ENCODE measurements around the gene ASZ1.

ASZ1 gene

GRCh38 chr7:117399820-117400422, 27.4 kb downstream of the ASZ1 start:
- peak; percentile 39 for TF ChIP-seq CTCF (IDR thresholded peaks at IDR 0.05; ENCODE audit: insufficient read depth, low read length, poor library complexity, severe bottlenecking)
- Histone ChIP-seq H3K27me3 (replicated peaks; ENCODE audit: control insufficient read depth, insufficient read depth, low read length) (no peaks in the 10 kb centered on the region), H3K4me3 (replicated peaks; ENCODE audit: low read depth, low read length) (no peak overlapping the region), H3K36me3 (ENCODE audit: control insufficient read depth, insufficient read depth, low read length) (no peaks in the 10 kb centered on the region)
- DNase-seq (ENCODE audit: extremely low read depth, insufficient read length), result no peak

- TF ChIP-seq CTCF (IDR thresholded peaks at IDR 0.05; ENCODE audit: insufficient read depth, low read length, poor library complexity, severe bottlenecking), result no peak
- H3K27me3 ChIP-seq (replicated peaks; ENCODE audit: control insufficient read depth, insufficient read depth, low read length), result no peaks in the 10 kb centered on the region
- H3K4me3 ChIP-seq (replicated peaks; ENCODE audit: low read depth, low read length), result no peak overlapping the region
- no peak for DNase-seq (ENCODE audit: extremely low read depth, insufficient read length)
- no peaks in the 10 kb centered on the region for H3K36me3 ChIP-seq (ENCODE audit: control insufficient read depth, insufficient read depth, low read length)
These were observed 31.6 kb downstream of the ASZ1 start for GRCh38 chr7:117395743-117396142.

- Histone ChIP-seq H3K4me3 (replicated peaks; ENCODE audit: low read depth, low read length) (no peak overlapping the region), H3K36me3 (ENCODE audit: control insufficient read depth, insufficient read depth, low read length) (no peaks in the 10 kb centered on the region), H3K27me3 (replicated peaks; ENCODE audit: control insufficient read depth, insufficient read depth, low read length) (no peaks in the 10 kb centered on the region)
- TF ChIP-seq CTCF (IDR thresholded peaks at IDR 0.05; ENCODE audit: insufficient read depth, low read length, poor library complexity, severe bottlenecking), result no peak
- DNase-seq (ENCODE audit: extremely low read depth, insufficient read length), result no peak
These were observed 33.5 kb downstream of the ASZ1 start for GRCh38 chr7:117393781-117394180.

GRCh38 chr7:117389871-117390270, 37.4 kb downstream of the ASZ1 start:
- Histone ChIP-seq H3K4me3 (replicated peaks; ENCODE audit: low read depth, low read length) (no peak overlapping the region), H3K36me3 (ENCODE audit: control insufficient read depth, insufficient read depth, low read length) (no peaks in the 10 kb centered on the region), H3K27me3 (replicated peaks; ENCODE audit: control insufficient read depth, insufficient read depth, low read length) (no peaks in the 10 kb centered on the region)
- no peak for DNase-seq (ENCODE audit: extremely low read depth, insufficient read length)
- TF ChIP-seq CTCF (IDR thresholded peaks at IDR 0.05; ENCODE audit: insufficient read depth, low read length, poor library complexity, severe bottlenecking), result no peak

- no peak for TF ChIP-seq CTCF (IDR thresholded peaks at IDR 0.05; ENCODE audit: insufficient read depth, low read length, poor library complexity, severe bottlenecking)
- DNase-seq (ENCODE audit: extremely low read depth, insufficient read length), result no peak
- H3K27me3 ChIP-seq (replicated peaks; ENCODE audit: control insufficient read depth, insufficient read depth, low read length), result no peaks in the 10 kb centered on the region
- H3K36me3 ChIP-seq (ENCODE audit: control insufficient read depth, insufficient read depth, low read length), result no peaks in the 10 kb centered on the region
- H3K4me3 ChIP-seq (replicated peaks; ENCODE audit: low read depth, low read length), result no peak overlapping the region
These were observed 41.1 kb downstream of the ASZ1 start for GRCh38 chr7:117386110-117386706.

Data from GM06990 (cell line).